GM13977 (cell line): ENCODE data around the gene PNKD.

ENCODE experiments used
- DNase-seq: peaks from one replicate; pipeline ENCODE4 v3.0.0; 2012; ENCODE audit warnings: low spot score
- in situ Hi-C: fragments of 300-500 bp; cut with MboI; formaldehyde crosslinking; loops from one replicate; pipeline ENCODE4 v1.12.0; 2022; ENCODE audit warnings: low sequenced_read_pairs, low pct_unique_long_range_greater_than_20kb, mixed read lengths, inconsistent platforms; ENCODE audit not compliant: unreplicated experiment
- TF ChIP-seq, protein P1 (sequence below): IDR thresholded peaks from 2 replicates; pipeline ENCODE4 v1.5.1; 2012; ENCODE audit warnings: mild to moderate bottlenecking, control low read depth; ENCODE audit not compliant: insufficient read depth; ENCODE audit errors: extremely low read depth, missing control alignments

PNKD gene

GRCh38 chr2:218332920-218333645, 62.8 kb downstream of the PNKD start:
- in situ Hi-C loops: no loop called here
- TF ChIP-seq, protein P1, sequence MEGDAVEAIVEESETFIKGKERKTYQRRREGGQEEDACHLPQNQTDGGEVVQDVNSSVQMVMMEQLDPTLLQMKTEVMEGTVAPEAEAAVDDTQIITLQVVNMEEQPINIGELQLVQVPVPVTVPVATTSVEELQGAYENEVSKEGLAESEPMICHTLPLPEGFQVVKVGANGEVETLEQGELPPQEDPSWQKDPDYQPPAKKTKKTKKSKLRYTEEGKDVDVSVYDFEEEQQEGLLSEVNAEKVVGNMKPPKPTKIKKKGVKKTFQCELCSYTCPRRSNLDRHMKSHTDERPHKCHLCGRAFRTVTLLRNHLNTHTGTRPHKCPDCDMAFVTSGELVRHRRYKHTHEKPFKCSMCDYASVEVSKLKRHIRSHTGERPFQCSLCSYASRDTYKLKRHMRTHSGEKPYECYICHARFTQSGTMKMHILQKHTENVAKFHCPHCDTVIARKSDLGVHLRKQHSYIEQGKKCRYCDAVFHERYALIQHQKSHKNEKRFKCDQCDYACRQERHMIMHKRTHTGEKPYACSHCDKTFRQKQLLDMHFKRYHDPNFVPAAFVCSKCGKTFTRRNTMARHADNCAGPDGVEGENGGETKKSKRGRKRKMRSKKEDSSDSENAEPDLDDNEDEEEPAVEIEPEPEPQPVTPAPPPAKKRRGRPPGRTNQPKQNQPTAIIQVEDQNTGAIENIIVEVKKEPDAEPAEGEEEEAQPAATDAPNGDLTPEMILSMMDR: no peak
- no peak for DNase-seq

DNA sequence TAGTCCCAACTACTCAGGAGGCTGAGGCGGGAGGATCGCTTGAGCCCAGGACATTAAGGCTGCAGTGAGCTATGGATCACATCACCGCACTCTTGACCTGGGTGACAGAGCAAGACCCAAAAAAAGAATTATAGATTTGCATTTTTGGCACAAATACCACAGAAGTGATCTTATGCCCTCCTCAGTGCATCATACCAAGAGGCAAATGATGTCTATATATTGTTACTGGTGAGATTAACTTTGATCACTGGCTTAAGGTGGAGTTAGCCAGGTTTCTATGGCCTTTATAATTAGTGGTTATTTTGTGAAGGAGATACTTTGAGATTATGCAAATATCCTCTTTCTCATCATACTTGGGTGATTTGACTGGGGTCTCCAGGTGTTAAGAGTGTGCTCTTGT, 64.2 kb downstream of the PNKD start:
- TF ChIP-seq, protein P1: no peak
- DNase-seq: no peak
- in situ Hi-C loops: no loop called here

DNA sequence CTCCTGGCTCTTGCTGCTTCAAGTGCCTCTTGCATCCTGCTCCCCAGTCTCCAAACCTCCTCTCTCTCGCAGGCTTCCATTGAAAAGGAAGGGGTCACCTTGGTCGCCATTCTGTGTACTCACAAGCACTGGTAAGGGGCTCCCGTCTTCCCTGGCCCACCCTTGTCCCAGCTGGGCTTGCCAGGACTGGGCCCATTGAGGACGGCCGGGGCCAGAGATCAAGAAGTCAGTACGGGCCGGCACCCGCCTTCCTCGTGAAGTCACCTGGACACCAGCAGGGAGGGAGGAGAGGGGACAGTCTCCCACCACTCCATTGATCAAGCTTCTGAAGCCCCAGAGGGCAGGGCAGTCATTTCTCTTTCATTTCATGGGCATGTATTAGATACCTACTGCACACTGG, 70.3 kb downstream of the PNKD start:
- no peak for DNase-seq
- TF ChIP-seq, protein P1: no peak
- in situ Hi-C loops: no loop called here

GRCh38 chr2:218341381-218341780, 71.1 kb downstream of the PNKD start:
- in situ Hi-C loops: no loop called here
- TF ChIP-seq, protein P1: no peak
- DNase-seq: no peak

GRCh38 chr2:218342837-218343236, 72.5 kb downstream of the PNKD start:
- TF ChIP-seq, protein P1: no peak
- in situ Hi-C loops: no loop called here
- DNase-seq: no peak

- DNase-seq: no peak
- in situ Hi-C loops: no loop called here
- TF ChIP-seq, protein P1: no peak
These were observed 73.3 kb downstream of the PNKD start for GRCh38 chr2:218343591-218343990.
